GM20431 (cell line): Measurements from ENCODE around the gene USP24.
"Not testable (repeated sequence)": the region's sequence is repeated elsewhere in the genome, so short reads cannot be mapped to it uniquely, and the experiment has no call there.

Experiments used
- in situ Hi-C: fragments of 300-500 bp; cut with MseI, MboI; formaldehyde crosslinking; loops from one replicate; pipeline ENCODE4 v1.15.0; 2020; ENCODE audit warnings: low sequenced_read_pairs; ENCODE audit not compliant: unreplicated experiment

USP24 gene

DNA sequence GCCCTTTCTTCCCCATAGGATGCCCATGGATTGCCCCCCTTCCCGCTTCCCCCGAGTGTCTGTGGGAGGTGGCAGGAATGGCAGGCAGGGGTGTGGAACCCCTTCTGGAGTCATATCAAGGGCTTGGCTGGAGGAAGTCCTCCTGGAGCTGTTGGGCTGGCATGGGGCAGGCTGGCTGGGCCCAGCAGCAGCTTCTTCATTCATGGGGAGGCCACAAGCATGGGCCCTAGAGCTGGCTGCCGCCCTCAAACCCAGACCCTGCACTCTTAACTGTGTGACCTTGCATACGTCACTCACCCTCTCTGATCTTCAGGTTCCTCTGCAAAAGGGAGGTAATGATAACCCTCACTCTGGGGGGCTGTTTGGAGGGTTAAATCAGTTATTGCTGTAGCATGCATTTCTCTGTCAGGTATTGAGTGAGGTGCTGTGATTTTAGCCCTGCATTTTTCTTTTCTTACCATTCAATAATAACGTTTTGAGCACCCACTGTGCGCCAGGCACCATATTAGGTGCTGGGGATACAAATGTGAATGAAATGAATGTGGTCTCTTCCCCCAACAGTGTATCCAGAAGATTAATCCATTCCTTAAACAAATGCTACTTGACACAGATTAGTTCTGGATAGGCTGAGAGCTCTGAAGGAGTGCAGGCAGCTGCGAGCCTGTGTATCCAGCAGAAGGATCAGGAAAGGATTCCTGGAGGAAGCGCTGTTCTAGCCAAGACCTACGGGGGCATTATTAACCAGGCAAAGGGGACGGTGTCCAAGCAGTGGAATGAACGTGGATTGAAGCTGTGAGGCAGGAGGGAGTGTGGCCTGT lies 166.5 kb downstream of the USP24 start:
- in situ Hi-C loops: no loop called here

GRCh38 chr1:55047611-55048010 lies 167.6 kb downstream of the USP24 start:
- in situ Hi-C loops: no loop called here

GRCh38 chr1:55046871-55047270 lies 168.3 kb downstream of the USP24 start:
- in situ Hi-C loops: no loop called here

- in situ Hi-C loops: no loop called here
Observed at GRCh38 chr1:55045430-55045829, 169.7 kb downstream of the USP24 start.

DNA sequence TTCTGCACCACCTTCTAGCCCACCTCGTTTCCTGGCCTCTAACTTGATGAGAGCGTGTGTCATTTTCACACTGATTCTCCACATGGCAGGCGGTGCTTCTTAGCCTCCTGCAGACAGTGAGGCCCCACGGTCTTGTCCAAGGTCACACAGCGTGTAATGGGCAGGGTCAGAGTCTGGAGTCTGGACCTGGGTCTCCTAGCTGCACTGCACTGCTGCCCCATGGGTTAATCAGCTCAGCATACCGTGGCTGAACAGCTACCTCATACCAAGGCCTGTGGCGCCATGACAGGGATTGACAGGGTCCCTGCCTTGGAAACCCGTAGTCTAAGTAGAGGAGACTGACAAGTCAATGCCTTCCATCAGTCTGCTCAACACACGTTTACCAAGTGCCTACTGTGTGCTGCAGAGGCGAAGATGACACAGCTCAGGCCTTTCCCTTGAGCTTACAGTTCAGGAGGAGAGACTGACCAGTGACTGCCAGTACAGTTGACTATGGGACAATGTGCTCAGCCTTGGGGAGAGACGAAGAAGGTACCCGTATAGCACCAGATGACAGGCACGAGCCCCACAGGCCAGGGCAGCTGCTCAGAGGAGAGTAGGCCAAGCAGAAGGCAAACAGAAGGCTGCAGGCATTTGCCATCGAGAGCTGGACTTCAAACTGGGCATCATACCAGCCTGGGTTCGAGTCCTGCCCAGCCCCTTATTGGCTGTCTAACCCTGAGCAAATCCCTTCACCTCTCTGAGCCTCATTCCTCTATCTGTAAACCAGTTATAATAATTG lies 170.4 kb downstream of the USP24 start:
- in situ Hi-C loops: no loop called here

- in situ Hi-C loops: no loop called here
Observed at GRCh38 chr1:55043726-55044125, 171.4 kb downstream of the USP24 start.

DNA sequence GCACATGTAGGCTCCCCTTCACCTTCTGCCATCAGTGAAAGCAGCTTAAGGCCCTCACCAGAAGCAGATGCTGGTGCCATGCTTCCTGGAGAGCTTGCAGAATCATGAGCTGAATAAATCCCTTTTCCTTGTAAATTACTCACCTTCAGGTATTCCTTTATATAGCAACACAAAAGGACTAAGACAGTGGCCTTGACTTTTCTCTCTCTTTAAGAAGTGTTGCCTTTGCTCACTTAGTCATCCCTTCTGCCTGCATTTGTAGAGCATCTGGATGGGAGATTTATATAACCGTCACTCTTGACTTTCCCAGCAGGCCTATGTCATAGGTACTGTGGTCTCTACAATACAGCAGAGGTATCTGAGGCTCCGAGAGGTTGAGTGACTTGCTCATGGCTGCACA lies 172.2 kb downstream of the USP24 start:
- in situ Hi-C loops: no loop called here

DNA sequence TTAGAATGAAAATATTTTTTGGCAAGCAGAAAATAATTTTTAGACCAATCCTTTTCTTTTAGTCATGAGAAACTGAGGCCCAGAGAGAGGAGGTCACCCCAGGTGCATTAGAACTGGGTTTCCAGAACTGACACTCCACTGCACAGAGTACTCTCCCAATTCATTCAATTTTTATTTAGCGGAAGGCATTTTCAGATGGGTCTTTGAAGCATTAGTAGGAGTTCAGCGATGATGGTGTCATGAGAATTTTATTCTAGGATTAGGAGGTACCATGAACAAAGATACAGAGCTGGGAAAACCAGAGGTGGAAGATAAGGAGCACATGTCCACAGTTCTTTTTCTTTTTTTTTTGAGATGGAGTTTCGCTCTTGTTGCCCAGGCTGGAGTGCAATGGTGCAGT lies 173.6 kb downstream of the USP24 start:
- in situ Hi-C loops: no loop called here

DNA sequence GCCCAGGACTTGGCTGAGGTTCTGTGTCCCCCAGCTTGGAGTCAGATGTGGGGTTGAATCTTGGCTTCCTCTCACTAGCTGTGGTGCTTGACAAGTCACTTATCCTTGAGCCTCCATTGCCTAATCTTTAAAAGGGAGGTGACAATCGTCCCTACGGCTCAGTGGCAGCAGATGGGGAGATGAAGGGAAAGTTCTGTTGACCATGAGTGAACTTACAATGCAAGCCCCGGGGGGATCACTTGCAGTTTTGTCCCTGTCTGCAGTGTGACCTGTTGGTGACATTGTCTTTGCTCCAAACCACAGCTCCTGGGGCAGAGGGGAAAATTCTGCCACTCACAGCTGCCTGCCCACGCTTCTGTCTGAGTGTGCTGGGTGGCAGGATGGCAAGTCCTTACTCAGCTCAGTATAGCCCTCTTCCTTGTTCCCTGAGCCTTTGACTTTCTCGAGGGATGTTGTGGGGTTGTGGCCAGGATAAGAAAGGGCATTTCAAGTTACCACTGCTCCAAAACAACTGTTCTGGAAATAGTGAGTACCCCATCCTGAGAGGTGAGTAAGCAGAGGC lies 174.2 kb downstream of the USP24 start:
- in situ Hi-C loops: no loop called here

DNA sequence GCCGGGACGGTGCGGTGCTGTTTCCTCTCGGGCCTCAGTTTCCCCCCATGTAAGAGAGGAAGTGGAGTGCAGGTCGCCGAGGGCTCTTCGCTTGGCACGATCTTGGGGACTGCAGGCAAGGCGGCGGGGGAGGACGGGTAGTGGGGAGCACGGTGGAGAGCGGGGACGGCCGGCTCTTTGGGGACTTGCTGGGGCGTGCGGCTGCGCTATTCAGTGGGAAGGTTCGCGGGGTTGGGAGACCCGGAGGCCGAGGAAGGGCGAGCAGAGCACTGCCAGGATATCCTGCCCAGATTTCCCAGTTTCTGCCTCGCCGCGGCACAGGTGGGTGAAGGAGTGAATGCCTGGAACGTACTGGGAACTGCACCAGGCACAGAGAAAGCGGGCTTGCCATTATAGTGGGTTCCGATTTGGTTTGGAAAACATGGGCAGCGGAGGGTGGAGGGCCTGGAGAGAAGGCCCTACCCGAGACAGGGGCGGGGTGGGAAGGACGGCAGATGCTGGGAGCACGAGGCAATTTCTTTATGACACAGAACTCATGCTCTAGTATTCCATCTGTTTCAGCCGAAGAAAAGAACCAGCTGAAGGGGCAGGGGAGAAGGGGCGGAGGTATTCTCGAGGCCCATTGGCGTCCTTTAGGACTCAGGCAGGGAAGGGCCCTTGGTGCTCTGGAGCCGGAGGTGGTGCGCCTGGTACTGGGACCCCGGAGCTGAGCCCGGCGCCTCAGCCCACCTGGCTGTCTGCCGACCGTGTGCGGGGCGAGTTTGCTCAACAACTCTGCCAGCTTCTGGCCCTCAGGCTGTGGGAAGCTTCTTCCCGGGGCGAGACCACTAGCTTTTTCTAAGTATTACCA lies 174.9 kb downstream of the USP24 start:
- in situ Hi-C loops: no loop called here

DNA sequence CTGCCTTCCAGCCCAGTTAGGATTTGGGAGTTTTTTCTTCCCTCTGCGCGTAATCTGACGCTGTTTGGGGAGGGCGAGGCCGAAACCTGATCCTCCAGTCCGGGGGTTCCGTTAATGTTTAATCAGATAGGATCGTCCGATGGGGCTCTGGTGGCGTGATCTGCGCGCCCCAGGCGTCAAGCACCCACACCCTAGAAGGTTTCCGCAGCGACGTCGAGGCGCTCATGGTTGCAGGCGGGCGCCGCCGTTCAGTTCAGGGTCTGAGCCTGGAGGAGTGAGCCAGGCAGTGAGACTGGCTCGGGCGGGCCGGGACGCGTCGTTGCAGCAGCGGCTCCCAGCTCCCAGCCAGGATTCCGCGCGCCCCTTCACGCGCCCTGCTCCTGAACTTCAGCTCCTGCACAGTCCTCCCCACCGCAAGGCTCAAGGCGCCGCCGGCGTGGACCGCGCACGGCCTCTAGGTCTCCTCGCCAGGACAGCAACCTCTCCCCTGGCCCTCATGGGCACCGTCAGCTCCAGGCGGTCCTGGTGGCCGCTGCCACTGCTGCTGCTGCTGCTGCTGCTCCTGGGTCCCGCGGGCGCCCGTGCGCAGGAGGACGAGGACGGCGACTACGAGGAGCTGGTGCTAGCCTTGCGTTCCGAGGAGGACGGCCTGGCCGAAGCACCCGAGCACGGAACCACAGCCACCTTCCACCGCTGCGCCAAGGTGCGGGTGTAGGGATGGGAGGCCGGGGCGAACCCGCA lies 175.7 kb downstream of the USP24 start, which contains the start of gene PCSK9:
Gene PCSK9 (plus strand): TSS at position 207 of the 741 bp plus-strand sequence. CDS start 290 bp downstream, at position 497.
- in situ Hi-C loops: no loop called here

- in situ Hi-C loops: no loop called here
Observed at GRCh38 chr1:55038974-55039341, 176.2 kb downstream of the USP24 start.

- in situ Hi-C loops: no loop called here
Observed at GRCh38 chr1:55038552-55038838, 176.7 kb downstream of the USP24 start.

DNA sequence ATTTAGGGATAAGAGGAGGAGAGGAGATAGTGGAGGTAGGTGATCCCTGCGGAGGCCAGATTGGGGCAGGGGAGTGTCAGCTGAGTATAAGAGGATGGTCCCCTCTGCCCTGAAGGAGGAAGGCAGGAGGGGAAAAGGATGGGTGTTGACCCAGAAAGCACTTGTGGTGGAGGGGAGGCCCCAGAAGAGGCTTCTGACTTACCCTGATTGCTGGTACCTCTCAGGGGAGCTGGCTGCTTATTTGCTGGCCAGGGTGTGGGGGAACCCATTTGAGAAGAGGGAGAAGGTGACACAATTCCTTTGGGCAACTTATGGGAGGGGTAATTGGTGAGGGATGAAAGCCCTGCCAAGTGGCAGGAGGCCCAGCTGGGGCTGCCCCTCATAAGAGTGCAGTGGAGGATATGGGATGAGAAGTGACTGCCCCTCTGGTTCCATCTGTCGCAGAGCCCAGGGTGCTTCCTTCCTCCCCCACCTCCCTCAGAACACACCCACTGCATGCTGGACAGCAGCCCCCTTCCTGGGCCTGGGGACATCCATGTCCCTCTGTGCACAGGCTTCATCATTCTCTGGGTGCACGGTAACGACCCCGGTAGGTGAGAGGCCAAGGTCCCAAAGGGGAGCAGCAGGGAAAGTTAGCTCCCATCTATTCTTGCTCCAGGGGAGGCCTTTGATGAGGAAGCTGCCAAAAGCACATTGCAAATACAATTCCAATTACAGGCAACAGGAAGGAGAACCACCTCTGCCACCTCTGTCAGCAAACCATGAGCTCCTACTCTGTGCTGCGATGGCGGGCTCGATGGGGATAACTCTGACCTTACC lies 177.2 kb downstream of the USP24 start:
- in situ Hi-C loops: no loop called here

- in situ Hi-C loops: no loop called here
Observed at GRCh38 chr1:55035904-55036303, 179.3 kb downstream of the USP24 start.

DNA sequence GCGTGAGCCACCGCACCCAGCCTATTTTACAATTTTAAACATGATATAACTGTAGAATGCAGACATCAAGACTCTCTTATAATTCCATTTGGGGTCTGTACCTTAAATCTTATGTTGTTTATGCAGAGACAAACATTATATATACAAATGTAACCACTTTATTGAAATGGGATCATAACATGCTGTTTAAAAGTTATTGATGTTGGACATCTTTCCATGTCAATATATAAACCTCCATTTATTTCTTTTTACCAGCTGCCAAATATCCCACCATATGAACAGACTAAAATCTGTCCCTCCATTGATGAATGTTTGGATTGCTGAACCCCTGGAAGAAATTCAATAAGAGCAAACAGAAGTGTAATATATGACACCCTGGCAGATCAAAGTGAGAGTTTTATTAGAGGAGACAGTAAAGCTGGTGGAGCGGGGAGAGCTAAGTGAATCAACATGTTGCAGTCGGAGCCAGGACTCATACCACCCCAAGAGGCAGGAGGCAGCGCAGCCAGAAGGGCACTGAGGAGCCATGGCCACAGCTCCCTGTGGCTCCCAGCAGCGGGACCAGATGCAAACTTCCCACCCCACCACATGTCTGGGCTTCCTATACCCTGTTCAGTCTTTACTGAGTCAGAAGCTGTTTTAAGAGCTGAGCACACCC lies 180.6 kb downstream of the USP24 start:
- in situ Hi-C loops: no loop called here

DNA sequence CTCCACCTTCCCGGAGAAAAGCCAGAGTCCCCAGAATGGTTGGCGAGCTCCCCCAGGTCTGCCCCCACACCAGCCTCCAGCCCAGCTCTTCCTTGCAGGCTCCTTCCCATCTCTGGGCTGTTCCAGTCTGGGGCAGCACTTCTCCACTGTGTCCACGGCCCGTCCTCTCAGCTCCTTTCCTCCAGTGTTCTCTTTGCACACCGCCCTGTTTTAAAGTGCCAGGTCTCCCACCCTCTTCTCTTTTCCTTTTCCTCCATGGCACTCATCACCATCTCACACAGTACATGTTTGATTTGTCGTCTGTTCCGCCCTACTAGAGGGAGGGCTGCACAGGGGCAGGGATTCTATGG lies 181.9 kb downstream of the USP24 start:
- in situ Hi-C loops: no loop called here

DNA sequence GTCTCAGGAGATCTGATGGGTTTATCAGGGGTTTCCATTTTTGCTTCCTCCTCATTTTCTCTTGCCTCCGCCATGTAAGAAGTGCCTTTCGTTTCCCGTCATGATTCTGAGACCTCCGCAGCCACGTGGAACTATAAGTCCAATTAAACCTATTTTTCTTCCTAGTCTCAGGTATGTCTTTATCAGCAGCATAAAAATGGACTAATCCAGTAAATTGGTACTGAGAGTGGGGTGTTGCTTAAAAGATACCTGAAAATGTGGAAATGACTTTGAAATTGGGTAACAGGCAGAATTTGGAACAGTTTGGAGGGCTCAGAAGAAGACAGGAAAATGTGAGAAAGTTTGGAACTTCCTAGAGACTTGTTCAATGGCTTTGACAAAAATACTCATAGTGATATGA lies 184.1 kb downstream of the USP24 start:
- in situ Hi-C loops: not testable (repeated sequence)

- in situ Hi-C loops: not testable (repeated sequence)
Observed at GRCh38 chr1:55026682-55027081, 188.5 kb downstream of the USP24 start.
